ENCODE measurements around the gene ZFR2.

ZFR2 gene

DNA sequence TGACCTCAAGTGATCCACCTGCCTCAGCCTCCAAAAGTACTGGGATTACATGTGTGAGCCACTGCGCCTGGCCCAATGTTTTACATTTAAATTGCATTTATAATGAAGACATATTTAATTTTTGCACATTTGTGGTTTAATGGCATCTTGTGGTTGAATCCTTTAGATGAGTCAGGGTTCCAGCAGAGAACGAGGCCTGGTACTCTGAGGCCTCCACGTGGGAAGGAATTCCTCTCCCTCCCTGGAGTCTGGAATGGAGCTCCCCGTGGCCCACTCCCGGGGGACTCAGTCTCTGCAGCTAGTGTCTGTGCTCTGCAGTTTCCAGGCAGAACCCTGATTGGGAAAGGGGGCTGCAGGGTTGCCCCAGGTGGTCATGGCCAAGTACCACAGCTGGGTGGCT, 24.2 kb downstream of the ZFR2 start (continued):
- TF ChIP-seq, protein P1, sequence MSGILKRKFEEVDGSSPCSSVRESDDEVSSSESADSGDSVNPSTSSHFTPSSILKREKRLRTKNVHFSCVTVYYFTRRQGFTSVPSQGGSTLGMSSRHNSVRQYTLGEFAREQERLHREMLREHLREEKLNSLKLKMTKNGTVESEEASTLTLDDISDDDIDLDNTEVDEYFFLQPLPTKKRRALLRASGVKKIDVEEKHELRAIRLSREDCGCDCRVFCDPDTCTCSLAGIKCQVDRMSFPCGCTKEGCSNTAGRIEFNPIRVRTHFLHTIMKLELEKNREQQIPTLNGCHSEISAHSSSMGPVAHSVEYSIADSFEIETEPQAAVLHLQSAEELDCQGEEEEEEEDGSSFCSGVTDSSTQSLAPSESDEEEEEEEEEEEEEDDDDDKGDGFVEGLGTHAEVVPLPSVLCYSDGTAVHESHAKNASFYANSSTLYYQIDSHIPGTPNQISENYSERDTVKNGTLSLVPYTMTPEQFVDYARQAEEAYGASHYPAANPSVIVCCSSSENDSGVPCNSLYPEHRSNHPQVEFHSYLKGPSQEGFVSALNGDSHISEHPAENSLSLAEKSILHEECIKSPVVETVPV (CRISPR knock-in tag; IDR thresholded peaks at IDR 0.05): no peak

DNA sequence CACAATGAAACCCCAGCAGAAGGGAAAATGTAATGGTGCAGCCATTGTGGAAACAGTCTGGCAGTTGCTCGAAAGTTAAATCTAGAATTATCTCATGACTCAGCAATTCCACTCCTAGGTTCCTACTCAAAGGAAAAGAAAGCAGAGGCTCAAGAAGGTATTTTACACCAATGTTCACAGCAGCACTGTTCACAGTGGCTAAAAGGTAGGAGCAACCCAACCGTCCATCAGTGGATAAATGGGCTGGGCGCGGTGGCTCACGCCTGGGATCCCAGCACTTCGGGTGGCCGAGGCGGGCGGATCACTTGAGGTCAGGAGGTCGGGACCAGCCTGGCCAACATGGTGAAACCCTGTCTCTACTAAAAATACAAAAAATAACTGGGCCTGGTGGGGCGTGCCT, 25.9 kb downstream of the ZFR2 start:
- no peak for ATAC-seq
- TF ChIP-seq, protein P2, sequence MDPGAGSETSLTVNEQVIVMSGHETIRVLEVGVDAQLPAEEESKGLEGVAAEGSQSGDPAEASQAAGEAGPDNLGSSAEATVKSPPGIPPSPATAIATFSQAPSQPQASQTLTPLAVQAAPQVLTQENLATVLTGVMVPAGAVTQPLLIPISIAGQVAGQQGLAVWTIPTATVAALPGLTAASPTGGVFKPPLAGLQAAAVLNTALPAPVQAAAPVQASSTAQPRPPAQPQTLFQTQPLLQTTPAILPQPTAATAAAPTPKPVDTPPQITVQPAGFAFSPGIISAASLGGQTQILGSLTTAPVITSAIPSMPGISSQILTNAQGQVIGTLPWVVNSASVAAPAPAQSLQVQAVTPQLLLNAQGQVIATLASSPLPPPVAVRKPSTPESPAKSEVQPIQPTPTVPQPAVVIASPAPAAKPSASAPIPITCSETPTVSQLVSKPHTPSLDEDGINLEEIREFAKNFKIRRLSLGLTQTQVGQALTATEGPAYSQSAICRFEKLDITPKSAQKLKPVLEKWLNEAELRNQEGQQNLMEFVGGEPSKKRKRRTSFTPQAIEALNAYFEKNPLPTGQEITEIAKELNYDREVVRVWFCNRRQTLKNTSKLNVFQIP (CRISPR knock-in tag; IDR thresholded peaks at IDR 0.05; ENCODE audit: borderline replicate concordance, low read depth): no peak
- TF ChIP-seq ZNF70 (CRISPR knock-in tag; IDR thresholded peaks at IDR 0.05) (no peak), ZNF8 (CRISPR knock-in tag; IDR thresholded peaks at IDR 0.05) (no peak), GLIS3 (CRISPR knock-in tag; IDR thresholded peaks at IDR 0.05) (no peak), ZNF565 (CRISPR knock-in tag; conservative IDR thresholded peaks at IDR 0.05; ENCODE audit: low read depth) (no peak), OSR1 (CRISPR knock-in tag; IDR thresholded peaks at IDR 0.05) (no peak), ZFP3 (CRISPR knock-in tag; IDR thresholded peaks at IDR 0.05) (no peak)
- TF ChIP-seq, protein P3, sequence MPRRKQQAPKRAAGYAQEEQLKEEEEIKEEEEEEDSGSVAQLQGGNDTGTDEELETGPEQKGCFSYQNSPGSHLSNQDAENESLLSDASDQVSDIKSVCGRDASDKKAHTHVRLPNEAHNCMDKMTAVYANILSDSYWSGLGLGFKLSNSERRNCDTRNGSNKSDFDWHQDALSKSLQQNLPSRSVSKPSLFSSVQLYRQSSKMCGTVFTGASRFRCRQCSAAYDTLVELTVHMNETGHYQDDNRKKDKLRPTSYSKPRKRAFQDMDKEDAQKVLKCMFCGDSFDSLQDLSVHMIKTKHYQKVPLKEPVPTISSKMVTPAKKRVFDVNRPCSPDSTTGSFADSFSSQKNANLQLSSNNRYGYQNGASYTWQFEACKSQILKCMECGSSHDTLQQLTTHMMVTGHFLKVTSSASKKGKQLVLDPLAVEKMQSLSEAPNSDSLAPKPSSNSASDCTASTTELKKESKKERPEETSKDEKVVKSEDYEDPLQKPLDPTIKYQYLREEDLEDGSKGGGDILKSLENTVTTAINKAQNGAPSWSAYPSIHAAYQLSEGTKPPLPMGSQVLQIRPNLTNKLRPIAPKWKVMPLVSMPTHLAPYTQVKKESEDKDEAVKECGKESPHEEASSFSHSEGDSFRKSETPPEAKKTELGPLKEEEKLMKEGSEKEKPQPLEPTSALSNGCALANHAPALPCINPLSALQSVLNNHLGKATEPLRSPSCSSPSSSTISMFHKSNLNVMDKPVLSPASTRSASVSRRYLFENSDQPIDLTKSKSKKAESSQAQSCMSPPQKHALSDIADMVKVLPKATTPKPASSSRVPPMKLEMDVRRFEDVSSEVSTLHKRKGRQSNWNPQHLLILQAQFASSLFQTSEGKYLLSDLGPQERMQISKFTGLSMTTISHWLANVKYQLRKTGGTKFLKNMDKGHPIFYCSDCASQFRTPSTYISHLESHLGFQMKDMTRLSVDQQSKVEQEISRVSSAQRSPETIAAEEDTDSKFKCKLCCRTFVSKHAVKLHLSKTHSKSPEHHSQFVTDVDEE (CRISPR knock-in tag; IDR thresholded peaks at IDR 0.05): no peak
- TF ChIP-seq, protein P4, sequence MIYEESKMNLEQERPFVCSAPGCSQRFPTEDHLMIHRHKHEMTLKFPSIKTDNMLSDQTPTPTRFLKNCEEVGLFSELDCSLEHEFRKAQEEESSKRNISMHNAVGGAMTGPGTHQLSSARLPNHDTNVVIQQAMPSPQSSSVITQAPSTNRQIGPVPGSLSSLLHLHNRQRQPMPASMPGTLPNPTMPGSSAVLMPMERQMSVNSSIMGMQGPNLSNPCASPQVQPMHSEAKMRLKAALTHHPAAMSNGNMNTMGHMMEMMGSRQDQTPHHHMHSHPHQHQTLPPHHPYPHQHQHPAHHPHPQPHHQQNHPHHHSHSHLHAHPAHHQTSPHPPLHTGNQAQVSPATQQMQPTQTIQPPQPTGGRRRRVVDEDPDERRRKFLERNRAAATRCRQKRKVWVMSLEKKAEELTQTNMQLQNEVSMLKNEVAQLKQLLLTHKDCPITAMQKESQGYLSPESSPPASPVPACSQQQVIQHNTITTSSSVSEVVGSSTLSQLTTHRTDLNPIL (CRISPR knock-in tag; IDR thresholded peaks at IDR 0.05; ENCODE audit: low read depth): no peak
- TF ChIP-seq, protein P5, sequence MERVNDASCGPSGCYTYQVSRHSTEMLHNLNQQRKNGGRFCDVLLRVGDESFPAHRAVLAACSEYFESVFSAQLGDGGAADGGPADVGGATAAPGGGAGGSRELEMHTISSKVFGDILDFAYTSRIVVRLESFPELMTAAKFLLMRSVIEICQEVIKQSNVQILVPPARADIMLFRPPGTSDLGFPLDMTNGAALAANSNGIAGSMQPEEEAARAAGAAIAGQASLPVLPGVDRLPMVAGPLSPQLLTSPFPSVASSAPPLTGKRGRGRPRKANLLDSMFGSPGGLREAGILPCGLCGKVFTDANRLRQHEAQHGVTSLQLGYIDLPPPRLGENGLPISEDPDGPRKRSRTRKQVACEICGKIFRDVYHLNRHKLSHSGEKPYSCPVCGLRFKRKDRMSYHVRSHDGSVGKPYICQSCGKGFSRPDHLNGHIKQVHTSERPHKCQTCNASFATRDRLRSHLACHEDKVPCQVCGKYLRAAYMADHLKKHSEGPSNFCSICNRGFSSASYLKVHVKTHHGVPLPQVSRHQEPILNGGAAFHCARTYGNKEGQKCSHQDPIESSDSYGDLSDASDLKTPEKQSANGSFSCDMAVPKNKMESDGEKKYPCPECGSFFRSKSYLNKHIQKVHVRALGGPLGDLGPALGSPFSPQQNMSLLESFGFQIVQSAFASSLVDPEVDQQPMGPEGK (CRISPR knock-in tag; IDR thresholded peaks at IDR 0.05; ENCODE audit: borderline replicate concordance): no peak

DNA sequence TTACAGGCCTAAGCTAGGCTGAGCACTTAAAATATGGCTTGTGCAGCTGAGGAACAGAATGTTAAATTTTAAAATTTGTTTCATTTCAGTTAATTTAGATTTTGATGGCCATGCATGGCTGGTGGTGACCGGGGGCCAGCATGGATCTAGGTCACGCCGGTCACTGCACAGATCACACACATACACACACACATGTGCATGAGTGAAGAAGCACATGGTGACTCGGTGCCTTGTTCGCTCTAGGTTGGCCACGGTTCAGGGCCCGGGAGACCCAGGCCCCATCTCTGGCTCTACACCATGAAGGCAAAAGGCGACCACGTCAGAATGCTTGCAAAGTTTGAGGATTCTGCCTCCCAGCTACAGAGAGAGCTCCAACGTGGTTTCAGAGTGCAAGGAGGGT, 28.0 kb downstream of the ZFR2 start:
- no peak for TF ChIP-seq RARB (CRISPR knock-in tag; IDR thresholded peaks at IDR 0.05)
- no peak for TF ChIP-seq SNAI2 (CRISPR knock-in tag; IDR thresholded peaks at IDR 0.05)
- TF ChIP-seq, protein P2 (CRISPR knock-in tag; IDR thresholded peaks at IDR 0.05; ENCODE audit: borderline replicate concordance, low read depth): no peak
- no peak for TF ChIP-seq GLIS3 (CRISPR knock-in tag; IDR thresholded peaks at IDR 0.05)
- no peak for TF ChIP-seq ISL1 (CRISPR knock-in tag; IDR thresholded peaks at IDR 0.05)
- no peak for TF ChIP-seq ZFP3 (CRISPR knock-in tag; IDR thresholded peaks at IDR 0.05)
- no peak for TF ChIP-seq TOX (CRISPR knock-in tag; IDR thresholded peaks at IDR 0.05; ENCODE audit: borderline replicate concordance)
- no peak for TF ChIP-seq ZNF565 (CRISPR knock-in tag; conservative IDR thresholded peaks at IDR 0.05; ENCODE audit: low read depth)
- TF ChIP-seq, protein P4 (CRISPR knock-in tag; IDR thresholded peaks at IDR 0.05; ENCODE audit: low read depth): no peak
- TF ChIP-seq, protein P5 (CRISPR knock-in tag; IDR thresholded peaks at IDR 0.05; ENCODE audit: borderline replicate concordance): no peak
- no peak for TF ChIP-seq OSR1 (CRISPR knock-in tag; IDR thresholded peaks at IDR 0.05)
- TF ChIP-seq, protein P3 (CRISPR knock-in tag; IDR thresholded peaks at IDR 0.05): no peak

More for the DNA sequence above, 28.0 kb downstream of the ZFR2 start:
- ATAC-seq: no peak

Data from SK-N-SH treated with all-trans-retinoic acid at 6 μM for 48 hours (cell line).